Bronchial epithelial cell (primary cell): ENCODE data around the gene FBN1. TPM values are rescaled to one million over a fixed set of nuclear protein-coding genes. Genes with fewer than 3 reads are reported as not detected.

Source experiments
- DNase-seq: peaks from one replicate; pipeline ENCODE4 v3.0.0-alpha.2; 2010; ENCODE audit warnings: low read depth
- FAIRE-seq: peaks from 2 replicates; lab custom pipeline; 2011; peaks lifted over from hg19 to GRCh38; lab: Jason Lieb, UNC
- H3K27me3 ChIP-seq: 2 replicates; pipeline ENCODE4 v1.5.1; 2011; ENCODE audit warnings: low read length; ENCODE audit not compliant: control insufficient read depth, insufficient read depth
- H3K36me3 ChIP-seq: 2 replicates; pipeline ENCODE4 v1.5.1; 2011; ENCODE audit warnings: low read length; ENCODE audit not compliant: control insufficient read depth, insufficient read depth
- H3K4me3 ChIP-seq: 2 replicates; pipeline ENCODE4 v1.5.1; 2011; ENCODE audit warnings: mild to moderate bottlenecking, low read depth, low read length, control low read depth
- total RNA-seq: library from RNA; depleted of rRNA; stranded (reverse); fragments of >200 nt; gene quantifications from 2 replicates; pipeline ENCODE4 v1.2.1, GENCODE V29; 2014
- TF ChIP-seq, protein P1 (sequence below): IDR thresholded peaks from 2 replicates; pipeline ENCODE4 v1.5.1; 2011; ENCODE audit warnings: mild to moderate bottlenecking, moderate library complexity, low read length, control low read depth, inconsistent platforms; ENCODE audit not compliant: insufficient read depth, severe bottlenecking

Gene FBN1
- total RNA-seq, 1 donor from 2014 or later: 6.3 TPM

DNA sequence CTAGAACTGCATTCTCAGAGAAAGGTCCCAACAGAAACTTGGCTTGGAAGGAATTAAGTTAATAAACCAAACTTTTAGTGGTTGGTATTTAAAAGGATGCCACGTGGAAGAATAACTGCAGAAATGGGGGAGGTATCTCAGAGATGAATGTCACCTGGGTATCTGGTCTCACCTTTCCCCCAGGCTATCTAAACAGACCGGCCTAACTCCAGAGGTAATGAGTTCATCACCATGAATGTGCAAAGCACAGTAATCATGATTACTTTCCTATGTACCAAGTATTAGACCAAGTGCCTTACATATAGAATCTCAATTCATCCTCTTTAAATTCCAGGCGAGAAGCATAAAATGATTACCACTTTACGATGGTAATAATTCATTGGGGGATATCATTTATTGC lies 80.8 kb downstream of the FBN1 start:
- FAIRE-seq: no peak

DNA sequence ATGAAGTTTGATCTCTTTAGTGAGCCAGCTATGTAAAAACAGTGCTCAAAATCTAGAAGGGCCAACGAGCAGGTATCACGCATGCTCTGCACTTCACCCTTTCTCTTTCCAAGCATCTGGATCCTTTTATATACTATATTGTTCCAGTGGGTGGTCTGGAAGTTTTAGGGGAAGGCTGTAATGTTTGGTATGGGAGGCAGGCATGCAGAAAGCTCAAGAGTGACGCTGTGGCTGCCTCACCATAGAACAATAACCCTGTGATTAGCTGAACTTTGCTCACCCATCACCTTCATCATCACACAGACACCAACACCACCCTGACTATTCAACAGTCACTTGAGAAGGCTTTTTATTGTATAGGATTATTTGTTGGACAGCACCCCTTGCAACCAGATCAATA lies 81.6 kb downstream of the FBN1 start:
- H3K27me3 ChIP-seq: no peaks in the 10 kb centered on the region
- DNase-seq: no peak
- no peak overlapping the region for H3K4me3 ChIP-seq
- H3K36me3 ChIP-seq: no peaks in the 10 kb centered on the region
- TF ChIP-seq, protein P1, sequence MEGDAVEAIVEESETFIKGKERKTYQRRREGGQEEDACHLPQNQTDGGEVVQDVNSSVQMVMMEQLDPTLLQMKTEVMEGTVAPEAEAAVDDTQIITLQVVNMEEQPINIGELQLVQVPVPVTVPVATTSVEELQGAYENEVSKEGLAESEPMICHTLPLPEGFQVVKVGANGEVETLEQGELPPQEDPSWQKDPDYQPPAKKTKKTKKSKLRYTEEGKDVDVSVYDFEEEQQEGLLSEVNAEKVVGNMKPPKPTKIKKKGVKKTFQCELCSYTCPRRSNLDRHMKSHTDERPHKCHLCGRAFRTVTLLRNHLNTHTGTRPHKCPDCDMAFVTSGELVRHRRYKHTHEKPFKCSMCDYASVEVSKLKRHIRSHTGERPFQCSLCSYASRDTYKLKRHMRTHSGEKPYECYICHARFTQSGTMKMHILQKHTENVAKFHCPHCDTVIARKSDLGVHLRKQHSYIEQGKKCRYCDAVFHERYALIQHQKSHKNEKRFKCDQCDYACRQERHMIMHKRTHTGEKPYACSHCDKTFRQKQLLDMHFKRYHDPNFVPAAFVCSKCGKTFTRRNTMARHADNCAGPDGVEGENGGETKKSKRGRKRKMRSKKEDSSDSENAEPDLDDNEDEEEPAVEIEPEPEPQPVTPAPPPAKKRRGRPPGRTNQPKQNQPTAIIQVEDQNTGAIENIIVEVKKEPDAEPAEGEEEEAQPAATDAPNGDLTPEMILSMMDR: no peak
- no peak for FAIRE-seq

More for the DNA sequence above, 80.8 kb downstream of the FBN1 start:
- H3K36me3 ChIP-seq: no peaks in the 10 kb centered on the region
- peak; percentile 54 for DNase-seq
- H3K4me3 ChIP-seq: no peak overlapping the region
- TF ChIP-seq, protein P1: no peak
- no peaks in the 10 kb centered on the region for H3K27me3 ChIP-seq

DNA sequence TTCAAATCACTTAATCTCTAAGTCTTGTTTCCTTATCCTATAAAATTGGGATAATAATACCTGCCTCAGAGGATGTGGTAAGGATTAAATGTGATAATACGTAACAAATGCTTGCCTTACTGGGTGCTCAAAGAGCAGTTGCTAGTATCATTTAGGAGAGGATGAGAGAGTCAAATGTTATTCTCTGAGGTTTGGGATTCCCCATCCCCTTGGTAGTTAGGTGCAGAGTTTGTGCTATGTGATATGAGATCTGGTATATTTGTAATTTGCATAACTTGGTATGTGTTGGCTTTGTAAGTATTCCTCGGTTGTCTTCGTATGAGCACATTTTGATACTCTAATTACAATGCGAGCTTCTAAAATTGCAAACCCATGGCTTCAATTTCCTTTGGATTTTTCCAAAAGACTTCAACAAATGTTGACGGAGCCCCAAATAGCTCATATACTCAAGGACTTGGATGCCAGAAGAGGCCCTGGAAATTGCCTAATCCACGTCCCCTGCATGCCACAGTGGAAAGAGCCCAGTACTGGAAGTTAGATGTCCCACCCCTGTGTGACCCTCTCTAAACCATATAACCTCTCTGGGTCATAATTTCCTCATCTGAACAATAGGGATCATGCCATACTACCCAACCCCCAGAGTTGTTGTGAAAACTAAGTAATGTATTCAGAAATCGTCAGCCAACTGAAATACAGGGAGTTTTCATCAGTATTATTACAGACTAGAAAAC lies 85.0 kb downstream of the FBN1 start:
- TF ChIP-seq, protein P1: no peak
- Histone ChIP-seq H3K4me3 (no peak overlapping the region), H3K36me3 (no peaks in the 10 kb centered on the region), H3K27me3 (no peaks in the 10 kb centered on the region)
- DNase-seq (no peak), FAIRE-seq (no peak)

DNA sequence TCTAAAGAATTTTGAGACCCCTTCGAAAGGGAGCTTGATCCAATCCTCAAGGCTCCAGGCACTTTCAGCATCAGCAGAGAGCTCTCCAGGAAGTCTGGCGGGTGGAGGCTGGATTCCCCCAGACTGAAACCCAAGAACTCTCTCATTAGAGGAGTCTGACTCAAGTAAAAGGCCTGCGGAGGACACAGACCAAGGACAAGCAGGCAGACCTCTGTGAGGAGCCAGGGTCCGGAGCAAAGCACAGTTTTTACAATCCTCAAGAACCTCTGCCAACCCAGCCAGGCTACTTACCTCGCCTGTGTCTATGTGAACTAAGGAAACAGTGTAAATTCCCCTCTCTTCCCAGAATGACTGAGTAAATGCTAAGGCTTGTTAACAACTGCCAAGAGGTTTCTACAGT lies 86.2 kb downstream of the FBN1 start:
- Histone ChIP-seq H3K4me3 (no peak overlapping the region), H3K27me3 (no peaks in the 10 kb centered on the region), H3K36me3 (no peaks in the 10 kb centered on the region)
- FAIRE-seq (no peak), DNase-seq (peak; percentile 26)
- TF ChIP-seq, protein P1: no peak

DNA sequence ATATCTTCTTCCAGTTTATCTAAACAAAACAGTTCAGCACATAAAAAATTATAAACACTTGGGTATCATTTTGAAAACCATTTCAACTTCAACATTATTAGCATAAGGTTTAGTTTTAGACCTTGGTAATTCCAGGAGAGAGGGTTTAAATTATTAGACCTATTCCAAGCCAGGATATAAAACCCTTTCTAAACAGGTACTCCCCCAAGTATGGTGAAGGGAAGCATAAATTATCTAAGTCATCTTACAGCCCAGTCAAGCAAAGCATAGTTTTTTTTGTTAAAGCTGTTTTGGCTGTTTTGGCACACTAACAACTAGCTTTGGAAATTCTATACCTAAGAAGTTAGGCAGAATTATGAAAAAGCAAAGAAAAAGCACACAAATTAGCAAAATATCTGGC lies 87.3 kb downstream of the FBN1 start:
- H3K27me3 ChIP-seq: no peaks in the 10 kb centered on the region
- DNase-seq (no peak), FAIRE-seq (no peak)
- no peak overlapping the region for H3K4me3 ChIP-seq
- no peaks in the 10 kb centered on the region for H3K36me3 ChIP-seq
- TF ChIP-seq, protein P1: no peak

DNA sequence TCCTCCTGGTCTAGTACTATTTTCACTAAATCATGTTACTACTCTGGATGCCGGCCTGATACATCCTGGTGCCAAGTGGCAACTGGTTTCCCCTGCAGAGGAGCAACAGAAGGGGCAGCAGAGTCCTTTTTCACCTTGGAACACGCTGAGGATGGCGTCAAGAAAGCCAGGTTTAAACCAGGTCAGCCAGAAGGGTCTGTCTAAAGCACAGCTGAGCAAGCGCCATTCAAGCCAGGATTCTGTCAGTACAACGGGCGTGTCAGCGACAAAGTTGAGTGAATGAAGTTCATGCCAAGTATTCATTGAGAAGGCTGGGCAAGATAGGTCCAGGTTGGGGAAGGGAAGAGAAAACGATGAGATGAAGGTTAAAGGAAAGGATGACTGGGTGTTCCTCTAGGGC lies 88.2 kb downstream of the FBN1 start:
- H3K36me3 ChIP-seq: no peaks in the 10 kb centered on the region
- H3K27me3 ChIP-seq: no peaks in the 10 kb centered on the region
- peak; percentile 13 for DNase-seq
- no peak overlapping the region for H3K4me3 ChIP-seq
- no peak for FAIRE-seq
- TF ChIP-seq, protein P1: no peak
